B cell (primary cell): Measurements from ENCODE around the gene PARD3B. TPM values are rescaled to one million over a fixed set of nuclear protein-coding genes. Genes with fewer than 3 reads are reported as not detected.

Source experiments
- ATAC-seq: fragments of 200-7000 bp; cut with Tn5 transposase; one replicate; pipeline ENCODE4 v1.10.0; 2021; ENCODE audit warnings: low read depth, mild to moderate bottlenecking, moderate number of reproducible peaks, moderate library complexity
- CTCF ChIA-PET: fragments of 350-600 bp; sonication (Branson Sonifier 250); formaldehyde crosslinking; loops from one replicate; lab custom pipeline; 2021; ENCODE audit warnings: antibody characterized with exemption, inconsistent platforms; lab: Charles Lee
- POLR2A ChIA-PET: fragments of 350-600 bp; sonication (Branson Sonifier 250); formaldehyde crosslinking; loops from one replicate; lab custom pipeline; 2021; ENCODE audit warnings: antibody characterized with exemption; lab: Charles Lee
- DNase-seq: peaks from one replicate; pipeline ENCODE4 v3.0.0; 2013
- H2AFZ ChIP-seq: 2 replicates; pipeline ENCODE4 v1.6.1; 2012; ENCODE audit warnings: mild to moderate bottlenecking, low read depth, low read length; ENCODE audit not compliant: insufficient read depth, poor library complexity, severe bottlenecking
- H3K27ac ChIP-seq, 2 donors: 1 replicate in 1 of 2; 2 replicates in 1 of 2; pipeline ENCODE4 v1.5.1; 2012 to 2013; ENCODE audit warnings: low read length in 2 of 2, mild to moderate bottlenecking in 2 of 2, moderate library complexity in 1 of 2
- H3K27me3 ChIP-seq, 4 experiments: fragments of 200-600 bp in 1 of 4; sonication (generic) in 1 of 4; replicated peaks in 1 of 4; 1 replicate in 2 of 4; 2 replicates in 2 of 4; pipeline versions ENCODE4 v1.6.1 to v1.7.0; 2013 to 2016; ENCODE audit warnings: low read length in 3 of 4, mild to moderate bottlenecking in 2 of 4, mixed read lengths in 1 of 4, moderate library complexity in 1 of 4; ENCODE audit not compliant: insufficient read depth in 4 of 4, control insufficient read depth in 3 of 4; ENCODE audit errors: control extremely low read depth in 1 of 4
- H3K36me3 ChIP-seq, 2 experiments: replicated peaks in 1 of 2; 1 replicate in 1 of 2; 2 replicates in 1 of 2; pipeline versions ENCODE4 v1.6.1 to v1.7.1; 2013; ENCODE audit warnings: low read length in 1 of 2; ENCODE audit not compliant: insufficient read depth in 2 of 2, control insufficient read depth in 1 of 2; ENCODE audit errors: control extremely low read depth in 1 of 2, extremely low read depth in 1 of 2
- H3K4me1 ChIP-seq, 2 donors: fragments of 200-600 bp in 1 of 2; sonication (generic) in 1 of 2; 1 replicate in 1 of 2; 2 replicates in 1 of 2; pipeline versions ENCODE4 v1.5.1 to v1.6.1; 2013 to 2017; ENCODE audit warnings: low read length in 2 of 2; ENCODE audit not compliant: control insufficient read depth in 2 of 2, insufficient read depth in 2 of 2
- H3K4me2 ChIP-seq: replicated peaks from 2 replicates; pipeline ENCODE3; 2012; ENCODE audit warnings: mild to moderate bottlenecking, low read depth, low read length; ENCODE audit not compliant: poor library complexity, severe bottlenecking
- H3K4me3 ChIP-seq, 5 experiments: fragments of 200-600 bp in 1 of 5; sonication (generic) in 1 of 5; 1 replicate in 3 of 5; 2 replicates in 2 of 5; pipeline versions ENCODE4 v1.5.1 to v1.7.0; 2011 to 2016; ENCODE audit warnings: low read length in 4 of 5, mild to moderate bottlenecking in 4 of 5, low read depth in 2 of 5, control low read depth in 1 of 5, moderate library complexity in 1 of 5; ENCODE audit not compliant: insufficient read depth in 1 of 5; ENCODE audit errors: control extremely low read depth in 1 of 5, extremely low read depth in 1 of 5
- H3K79me2 ChIP-seq: fragments of 200-600 bp; sonication (generic); one replicate; pipeline ENCODE4 v1.6.0; 2016; ENCODE audit warnings: low read length; ENCODE audit not compliant: control insufficient read depth, insufficient read depth
- H3K9ac ChIP-seq: fragments of 200-600 bp; sonication (generic); 2 replicates; pipeline ENCODE4 v1.6.1; 2017; ENCODE audit warnings: mild to moderate bottlenecking, low read length, moderate library complexity
- H3K9me3 ChIP-seq, 3 donors: one replicate each; pipeline versions ENCODE4 v1.6.1 to v1.7.1; 2013; ENCODE audit warnings: low read length in 2 of 3; ENCODE audit not compliant: control insufficient read depth in 2 of 3, insufficient read depth in 1 of 3; ENCODE audit errors: control extremely low read depth in 1 of 3
- H4K20me1 ChIP-seq: 2 replicates; pipeline ENCODE4 v1.6.0; 2012; ENCODE audit warnings: mild to moderate bottlenecking, low read length; ENCODE audit not compliant: insufficient read depth, control insufficient read depth, poor library complexity, severe bottlenecking
- H3K27ac Mint-ChIP-seq: one replicate; pipeline ENCODE4 v1.8.0; 2021; ENCODE audit warnings: mixed read lengths
- H3K27me3 Mint-ChIP-seq: one replicate; pipeline ENCODE4 v1.8.0; 2021; ENCODE audit warnings: mixed read lengths
- H3K4me1 Mint-ChIP-seq: one replicate; pipeline ENCODE4 v1.8.0; 2021; ENCODE audit warnings: mixed read lengths
- H3K4me3 Mint-ChIP-seq: one replicate; pipeline ENCODE4 v1.8.0; 2021; ENCODE audit warnings: mixed read lengths
- H3K9me3 Mint-ChIP-seq: one replicate; pipeline ENCODE4 v1.8.0; 2022; ENCODE audit warnings: mixed read lengths; ENCODE audit not compliant: insufficient read depth
- EZH2 ChIP-seq: IDR thresholded peaks from 2 replicates; pipeline ENCODE4 v1.6.1; 2012; ENCODE audit warnings: borderline replicate concordance, low read depth, mild to moderate bottlenecking, moderate library complexity, low read length; ENCODE audit not compliant: insufficient read depth, poor library complexity, severe bottlenecking
- WGBS: methylation state at CpG from one replicate; pipeline ENCODE4 v1.1.5; 2013; ENCODE audit warnings: missing lambda C conversion rate; ENCODE audit not compliant: insufficient coverage; 5-methylcytosine and 5-hydroxymethylcytosine counted together
- intact Hi-C: fragments of 100-400 bp; cut with micrococcal nuclease; formaldehyde crosslinking; loops from one replicate; pipeline ENCODE4 v1.10.0; 2022
- polyA plus RNA-seq: library from polyadenylated mRNA; depleted of rRNA; stranded (reverse); fragments of >200 nt; gene quantifications from 2 replicates; pipeline ENCODE4 v1.2.3, GENCODE V29; 2012
- total RNA-seq, 2 donors: library from RNA; stranded (reverse); fragments of 120-200 nt in 1 of 2; gene quantifications; 1 replicate in 1 of 2; 2 replicates in 1 of 2; pipeline versions ENCODE4 v1.2.3 to v1.2.4, GENCODE V29; 2013 to 2022
- TF ChIP-seq, protein P1 (sequence below): fragments of 200-600 bp; IDR thresholded peaks from one replicate; pipeline ENCODE4 v1.8.0; 2022; ENCODE audit warnings: antibody characterized with exemption, mild to moderate bottlenecking

Gene PARD3B
- total and polyA plus RNA-seq, 2 donors (not counting 1 experiment from before 2014, with no cell fraction given) = not detected

DNA sequence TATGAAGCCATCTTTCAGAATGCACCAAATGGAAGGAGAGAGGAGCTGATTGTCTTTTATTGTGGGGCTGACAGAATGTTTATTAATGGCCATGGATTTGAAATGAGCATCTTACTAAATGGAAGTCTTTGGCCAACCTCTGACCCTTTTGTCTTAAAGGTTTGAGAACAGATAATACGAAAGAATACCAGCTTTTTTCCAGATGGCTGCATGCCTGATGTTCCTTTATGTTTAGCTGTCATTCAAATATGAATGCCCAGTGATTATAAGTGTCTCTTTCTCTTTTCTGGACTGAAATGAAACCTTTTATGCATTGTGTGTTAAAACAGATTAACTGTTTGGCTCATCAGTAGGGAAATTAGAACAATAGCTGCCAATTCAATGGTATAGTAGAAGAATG lies 46.0 kb downstream of the PARD3B start:
- POLR2A ChIA-PET = no interaction called here
- no CpG with 5 or more reads among the region's 1 CpG for WGBS
- ATAC-seq (no peak), DNase-seq (no peak)
- Mint-ChIP-seq H3K4me1 (no peaks in the 10 kb centered on the region), H3K4me3 (no peak overlapping the region), H3K27me3 (no peaks in the 10 kb centered on the region), H3K9me3 (peaks cover 4% of the 10 kb centered on the region), H3K27ac (no peak overlapping the region)
- Histone ChIP-seq H3K4me1 (no peaks in the 10 kb centered on the region), H3K27me3 (no peaks in the 10 kb centered on the region), H3K36me3 (no peaks in the 10 kb centered on the region), H3K79me2 (no peaks in the 10 kb centered on the region), H4K20me1 (no peaks in the 10 kb centered on the region), H3K27ac (no peak overlapping the region), H3K4me2 (no peak overlapping the region), H3K9me3 (peaks cover 0 to 5% (median 3%) of the 10 kb centered on the region in 3 donors), H2AFZ (no peak overlapping the region), H3K4me3 (no peak overlapping the region), H3K9ac (no peak overlapping the region)
- intact Hi-C loops = no loop called here
- CTCF ChIA-PET = no interaction called here
- TF ChIP-seq, protein P1, sequence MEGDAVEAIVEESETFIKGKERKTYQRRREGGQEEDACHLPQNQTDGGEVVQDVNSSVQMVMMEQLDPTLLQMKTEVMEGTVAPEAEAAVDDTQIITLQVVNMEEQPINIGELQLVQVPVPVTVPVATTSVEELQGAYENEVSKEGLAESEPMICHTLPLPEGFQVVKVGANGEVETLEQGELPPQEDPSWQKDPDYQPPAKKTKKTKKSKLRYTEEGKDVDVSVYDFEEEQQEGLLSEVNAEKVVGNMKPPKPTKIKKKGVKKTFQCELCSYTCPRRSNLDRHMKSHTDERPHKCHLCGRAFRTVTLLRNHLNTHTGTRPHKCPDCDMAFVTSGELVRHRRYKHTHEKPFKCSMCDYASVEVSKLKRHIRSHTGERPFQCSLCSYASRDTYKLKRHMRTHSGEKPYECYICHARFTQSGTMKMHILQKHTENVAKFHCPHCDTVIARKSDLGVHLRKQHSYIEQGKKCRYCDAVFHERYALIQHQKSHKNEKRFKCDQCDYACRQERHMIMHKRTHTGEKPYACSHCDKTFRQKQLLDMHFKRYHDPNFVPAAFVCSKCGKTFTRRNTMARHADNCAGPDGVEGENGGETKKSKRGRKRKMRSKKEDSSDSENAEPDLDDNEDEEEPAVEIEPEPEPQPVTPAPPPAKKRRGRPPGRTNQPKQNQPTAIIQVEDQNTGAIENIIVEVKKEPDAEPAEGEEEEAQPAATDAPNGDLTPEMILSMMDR = no peak

- no peak overlapping the region for H3K27ac ChIP-seq
- H3K9ac ChIP-seq = no peak overlapping the region
- Mint-ChIP-seq H3K4me3 (no peak overlapping the region), H3K27me3 (no peaks in the 10 kb centered on the region), H3K9me3 (peaks cover 6% of the 10 kb centered on the region), H3K4me1 (no peaks in the 10 kb centered on the region), H3K27ac (no peak overlapping the region)
- intact Hi-C loops = no loop called here
- 80% methylated on average over 2 of the region's 2 CpGs for WGBS
- ChIA-PET POLR2A (no interaction called here), CTCF (no interaction called here)
- no peaks in the 10 kb centered on the region for H3K79me2 ChIP-seq
- no peak overlapping the region for H3K4me3 ChIP-seq
- no peaks in the 10 kb centered on the region for H3K4me1 ChIP-seq
- no peaks in the 10 kb centered on the region for H3K27me3 ChIP-seq
- H4K20me1 ChIP-seq = no peaks in the 10 kb centered on the region
- H3K9me3 ChIP-seq = no peaks in the 10 kb centered on the region
- no peaks in the 10 kb centered on the region for H3K36me3 ChIP-seq
- TF ChIP-seq, protein P1 = no peak
- no peak for TF ChIP-seq EZH2
- ATAC-seq (no peak), DNase-seq (no peak)
- no peak overlapping the region for H3K4me2 ChIP-seq
- H2AFZ ChIP-seq = no peak overlapping the region
Observed at GRCh38 chr2:204604061-204604460, 58.8 kb downstream of the PARD3B start.
